A673 (cell line): ENCODE data around the gene MAML3.

ENCODE experiments used
- CTCF ChIP-seq: fragments of 300-800, 200-600 bp; sonication (generic); conservative IDR thresholded peaks from 2 replicates; pipeline ENCODE4 v1.5.1; 2017; ENCODE audit warnings: low read depth, mild to moderate bottlenecking, antibody characterized with exemption, low read length, moderate library complexity, mixed read lengths
- EZH2 ChIP-seq: fragments of 200-600 bp; sonication (generic); IDR thresholded peaks from 2 replicates; pipeline ENCODE4 v1.6.1; 2017; ENCODE audit warnings: borderline replicate concordance, low read depth, mild to moderate bottlenecking, mixed read lengths, antibody characterized with exemption, low read length; ENCODE audit not compliant: poor library complexity, severe bottlenecking

DNA sequence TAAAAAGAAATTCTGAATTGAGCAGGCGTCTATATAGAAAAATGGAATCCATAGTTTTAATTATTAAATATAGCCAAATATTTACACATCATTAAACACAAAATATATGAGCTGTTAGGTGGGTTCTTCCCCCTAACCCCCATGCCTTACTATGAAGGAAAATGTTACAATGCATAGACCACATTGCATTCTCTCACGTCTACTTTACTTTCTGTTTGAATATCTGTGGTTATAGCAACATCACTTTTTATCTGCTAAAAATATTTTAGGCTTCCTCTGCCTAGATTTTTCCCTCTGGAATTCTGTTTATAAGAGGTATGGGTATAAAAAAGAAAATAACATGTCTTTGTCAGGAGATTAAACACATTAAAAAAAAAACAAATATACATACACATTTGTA is 73.1 kb downstream of the MAML3 start:
- no peak for TF ChIP-seq CTCF
- no peak for TF ChIP-seq EZH2
